Subcutaneous adipose tissue (tissue), 4 donors: ENCODE results near the gene EXOG. TPM values are rescaled to one million over a fixed set of nuclear protein-coding genes. Genes with fewer than 3 reads are reported as not detected.

ENCODE experiments used
- total RNA-seq, 4 donors: library from RNA; depleted of rRNA; stranded (reverse); fragments of >200 nt; gene quantifications; one replicate each; pipeline ENCODE4 v1.1.0, GENCODE V29; 2016
- TF ChIP-seq, protein P1 (sequence below): fragments of 450-650 bp; IDR thresholded peaks from one replicate; pipeline ENCODE4 v1.5.1; 2016; ENCODE audit warnings: low read depth, mild to moderate bottlenecking, control low read depth, antibody characterized with exemption, moderate library complexity

EXOG gene
- total RNA-seq, 4 donors from 2014 or later, result 5.9 to 8.5 (median 6.7) TPM

DNA sequence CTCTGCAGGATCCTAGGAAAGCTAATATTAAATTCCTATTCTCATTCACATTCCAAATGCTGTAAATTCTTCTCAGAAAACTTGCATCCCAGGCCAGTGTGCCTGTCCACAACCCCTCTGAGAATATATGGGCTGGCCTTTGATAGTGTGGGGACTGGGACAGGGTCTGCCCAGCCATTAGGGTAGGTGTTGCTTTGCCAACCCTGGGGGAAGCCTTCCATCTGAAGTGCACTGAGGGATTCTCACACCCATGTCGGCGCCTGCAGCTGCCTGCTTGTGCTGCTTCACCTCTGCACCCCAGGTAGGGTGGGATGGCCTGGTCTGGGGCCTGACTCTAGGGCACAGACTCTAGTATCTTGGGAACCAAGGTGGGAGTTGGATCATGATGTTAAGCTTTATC, 15.2 kb upstream of the EXOG start:
- TF ChIP-seq, protein P1, sequence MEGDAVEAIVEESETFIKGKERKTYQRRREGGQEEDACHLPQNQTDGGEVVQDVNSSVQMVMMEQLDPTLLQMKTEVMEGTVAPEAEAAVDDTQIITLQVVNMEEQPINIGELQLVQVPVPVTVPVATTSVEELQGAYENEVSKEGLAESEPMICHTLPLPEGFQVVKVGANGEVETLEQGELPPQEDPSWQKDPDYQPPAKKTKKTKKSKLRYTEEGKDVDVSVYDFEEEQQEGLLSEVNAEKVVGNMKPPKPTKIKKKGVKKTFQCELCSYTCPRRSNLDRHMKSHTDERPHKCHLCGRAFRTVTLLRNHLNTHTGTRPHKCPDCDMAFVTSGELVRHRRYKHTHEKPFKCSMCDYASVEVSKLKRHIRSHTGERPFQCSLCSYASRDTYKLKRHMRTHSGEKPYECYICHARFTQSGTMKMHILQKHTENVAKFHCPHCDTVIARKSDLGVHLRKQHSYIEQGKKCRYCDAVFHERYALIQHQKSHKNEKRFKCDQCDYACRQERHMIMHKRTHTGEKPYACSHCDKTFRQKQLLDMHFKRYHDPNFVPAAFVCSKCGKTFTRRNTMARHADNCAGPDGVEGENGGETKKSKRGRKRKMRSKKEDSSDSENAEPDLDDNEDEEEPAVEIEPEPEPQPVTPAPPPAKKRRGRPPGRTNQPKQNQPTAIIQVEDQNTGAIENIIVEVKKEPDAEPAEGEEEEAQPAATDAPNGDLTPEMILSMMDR, result no peak

DNA sequence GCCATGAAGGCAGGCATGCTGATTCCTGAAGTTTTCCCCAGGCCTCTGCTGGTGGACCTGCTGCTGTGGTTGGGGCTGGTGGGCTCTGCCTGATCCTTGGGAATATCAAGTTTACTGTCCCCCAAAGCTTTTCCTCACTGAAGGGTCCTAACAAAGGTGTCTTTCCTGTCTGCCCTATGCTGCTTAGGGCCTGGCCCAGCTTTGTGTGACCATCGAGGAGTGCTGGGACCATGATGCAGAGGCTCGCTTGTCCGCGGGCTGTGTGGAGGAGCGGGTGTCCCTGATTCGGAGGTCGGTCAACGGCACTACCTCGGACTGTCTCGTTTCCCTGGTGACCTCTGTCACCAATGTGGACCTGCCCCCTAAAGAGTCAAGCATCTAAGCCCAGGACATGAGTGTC, 13.2 kb upstream of the EXOG start:
- TF ChIP-seq, protein P1, result no peak

DNA sequence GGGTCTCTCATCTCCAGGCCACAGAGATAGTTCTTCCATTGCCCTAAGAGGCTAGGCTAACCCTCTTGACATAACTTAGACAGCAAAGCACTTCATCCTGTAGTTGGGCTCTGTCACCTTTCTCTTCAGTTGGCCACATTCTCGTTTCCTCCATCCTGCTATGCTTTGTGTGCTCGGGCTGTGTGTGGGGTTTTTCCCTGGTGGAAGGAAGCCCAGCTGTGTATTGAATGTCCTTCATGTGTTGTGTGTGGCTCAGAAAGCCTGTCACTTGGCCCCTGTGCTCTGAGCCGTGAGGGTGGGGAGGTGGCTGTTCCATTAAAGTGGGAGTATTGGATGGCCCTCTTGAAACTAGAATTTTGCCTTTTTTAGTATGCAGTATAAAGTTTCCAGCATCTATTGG, 8.8 kb upstream of the EXOG start:
- TF ChIP-seq, protein P1, result no peak

DNA sequence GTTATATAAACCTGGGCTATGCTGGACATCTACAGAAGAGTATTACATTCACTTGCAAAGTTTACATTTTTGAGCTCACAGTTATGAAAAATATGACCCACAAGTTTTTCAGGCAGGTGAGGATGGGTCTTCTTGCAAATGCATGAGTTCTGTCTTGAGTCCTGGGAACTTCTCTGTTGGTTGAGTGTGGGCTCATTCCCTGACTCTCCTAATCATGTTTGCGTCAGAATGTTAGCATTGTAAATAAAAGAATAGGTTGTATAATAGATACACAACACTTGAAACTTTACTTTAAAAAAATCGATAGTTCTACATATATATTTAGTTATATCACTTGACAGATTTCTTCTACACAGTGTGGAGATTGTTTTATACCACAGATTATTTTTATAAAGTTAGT, 7.2 kb upstream of the EXOG start:
- TF ChIP-seq, protein P1, result no peak

DNA sequence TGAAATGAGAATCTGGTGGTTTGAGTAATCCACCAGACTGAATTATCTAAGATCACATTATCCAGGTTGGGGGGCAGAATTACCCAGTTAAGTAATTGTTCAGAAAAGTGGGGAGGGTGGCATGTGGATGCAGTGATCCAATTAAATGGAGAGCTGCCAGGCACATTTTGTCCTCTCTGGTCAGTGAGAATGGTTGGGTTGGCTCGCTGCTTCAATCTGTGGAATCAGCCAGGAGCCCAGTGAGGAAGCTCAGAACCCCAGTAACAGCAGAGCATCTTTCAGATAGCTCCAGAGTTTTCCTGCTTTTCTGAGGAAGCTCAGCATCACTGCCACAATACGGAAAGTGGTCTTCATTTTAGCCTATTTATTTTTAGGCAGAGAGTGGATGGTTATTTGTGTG, 6.4 kb upstream of the EXOG start:
- TF ChIP-seq, protein P1, result no peak

DNA sequence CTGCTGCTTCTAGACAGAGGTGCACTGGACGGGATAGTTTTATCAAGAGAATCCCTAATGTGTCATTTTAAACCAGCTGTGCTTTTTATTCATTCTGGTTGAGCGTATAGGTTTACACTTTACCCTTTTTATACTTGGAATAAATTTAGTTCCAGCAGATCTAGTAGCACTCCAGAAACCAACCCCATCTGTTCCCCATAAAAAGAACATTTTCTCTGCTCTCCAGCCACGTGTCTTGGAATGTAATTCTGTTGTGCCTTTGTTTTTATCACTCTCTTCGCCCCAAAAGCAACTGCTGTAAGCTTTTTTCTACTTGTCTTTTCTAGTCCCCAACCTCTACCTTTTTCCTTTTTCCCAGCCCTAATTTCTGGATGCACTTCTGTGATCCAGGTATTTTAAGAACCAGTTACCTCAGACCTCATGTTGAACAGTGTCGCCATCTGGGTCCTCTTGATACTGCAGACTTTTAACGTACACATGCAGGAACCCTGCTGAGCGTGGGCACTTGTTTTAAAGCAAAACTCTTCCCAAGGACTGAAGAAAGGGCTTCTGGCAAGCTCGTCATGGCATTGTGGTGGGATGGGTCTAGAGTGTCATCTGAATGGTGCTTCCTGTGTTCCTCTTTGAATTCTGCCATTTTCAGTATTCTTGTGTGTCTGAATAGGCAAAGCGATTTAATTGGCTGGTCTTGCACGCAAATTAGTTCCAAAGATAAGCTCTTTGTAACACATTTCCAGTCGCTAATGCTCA, 5.7 kb upstream of the EXOG start:
- TF ChIP-seq, protein P1, result no peak

DNA sequence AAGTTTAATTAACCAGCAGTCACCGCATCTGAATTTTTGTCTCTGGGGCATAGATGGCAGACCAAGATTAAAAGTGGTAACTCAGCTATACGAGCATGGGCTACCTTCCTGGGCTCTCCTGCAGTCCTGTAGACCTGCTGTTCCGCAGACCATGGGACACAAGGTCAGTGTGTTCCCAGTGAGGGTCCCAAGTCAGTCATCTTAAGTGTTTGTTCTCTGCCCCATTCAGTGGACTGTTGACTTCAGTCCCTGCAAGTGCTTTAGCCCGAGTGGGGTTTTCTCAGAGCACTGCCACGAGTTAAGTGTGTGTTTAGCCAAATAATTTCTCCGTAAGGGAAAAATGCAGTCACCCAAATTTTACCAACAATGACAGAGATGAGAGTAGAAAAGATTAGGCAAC, 4.9 kb upstream of the EXOG start:
- TF ChIP-seq, protein P1, result no peak
